Brain microvascular endothelial cell (primary cell): ENCODE results near the gene TBXAS1.
A peak's percentile ranks its signal among the peaks of the same experiment; 100 is the strongest.

Experiments used
- DNase-seq: peaks from one replicate; pipeline ENCODE4 v3.0.0-alpha.2; 2020
- H3K27ac ChIP-seq: fragments of 250-450 bp; sonication (Bioruptor Pico); 2 replicates; pipeline ENCODE4 v1.5.1; 2020; ENCODE audit warnings: mild to moderate bottlenecking, moderate library complexity
- H3K27me3 ChIP-seq: fragments of 250-450 bp; sonication (Bioruptor Pico); replicated peaks from 2 replicates; pipeline ENCODE4 v1.5.1; 2020; ENCODE audit warnings: mild to moderate bottlenecking
- H3K36me3 ChIP-seq: fragments of 250-450 bp; sonication (Bioruptor Pico); replicated peaks from 2 replicates; pipeline ENCODE4 v1.5.1; 2020; ENCODE audit warnings: mild to moderate bottlenecking
- H3K4me3 ChIP-seq: 2 replicates; pipeline ENCODE4 v1.5.1; 2011; ENCODE audit warnings: low read depth, mild to moderate bottlenecking, control low read depth, low read length, moderate library complexity
- CTCF ChIP-seq: IDR thresholded peaks from 2 replicates; pipeline ENCODE4 v1.5.1; 2011; ENCODE audit warnings: low read depth, mild to moderate bottlenecking, moderate library complexity, low read length, control low read depth, inconsistent platforms; ENCODE audit errors: missing control alignments
- in situ Hi-C: cut with HindIII; loops from 2 replicates; pipeline ENCODE4 v1.10.0; 2017; ENCODE audit warnings: low sequenced_read_pairs, low pct_ligation_motif_present

TBXAS1 gene

GRCh38 chr7:139915864-139916716 lies 87.0 kb downstream of the TBXAS1 start:
- in situ Hi-C loops: no loop called here
- TF ChIP-seq CTCF: no peak
- no peaks in the 10 kb centered on the region for H3K36me3 ChIP-seq
- DNase-seq: peak; percentile 97
- no peak overlapping the region for H3K4me3 ChIP-seq
- peak overlapping the region; percentile 84 for H3K27ac ChIP-seq
- no peaks in the 10 kb centered on the region for H3K27me3 ChIP-seq

GRCh38 chr7:139916717-139917395 lies 87.8 kb downstream of the TBXAS1 start:
- TF ChIP-seq CTCF: no peak
- DNase-seq: no peak
- no peak overlapping the region for H3K4me3 ChIP-seq
- no peaks in the 10 kb centered on the region for H3K27me3 ChIP-seq
- no peak overlapping the region for H3K27ac ChIP-seq
- in situ Hi-C loops: no loop called here
- H3K36me3 ChIP-seq: no peaks in the 10 kb centered on the region

DNA sequence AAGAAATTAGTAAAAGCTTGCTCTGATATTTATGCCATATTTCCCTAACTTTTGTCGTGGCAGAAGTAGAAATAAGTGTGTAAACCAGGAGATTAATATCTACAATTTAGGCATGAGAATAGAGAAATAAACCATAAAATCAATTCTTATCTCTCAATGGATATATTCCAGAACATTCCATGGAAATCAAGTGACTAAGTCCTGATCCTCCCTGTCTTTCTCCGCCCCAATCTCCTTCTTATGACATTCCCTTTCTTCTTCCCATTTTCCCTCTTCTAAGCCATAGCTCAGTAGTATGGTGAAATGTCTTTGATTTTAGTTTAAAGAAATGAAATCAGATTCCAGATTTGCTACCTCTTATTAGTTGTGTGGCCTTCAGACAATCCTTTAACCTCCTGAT lies 88.8 kb downstream of the TBXAS1 start:
- TF ChIP-seq CTCF: no peak
- DNase-seq: no peak
- H3K36me3 ChIP-seq: no peaks in the 10 kb centered on the region
- H3K27me3 ChIP-seq: no peaks in the 10 kb centered on the region
- no peak overlapping the region for H3K27ac ChIP-seq
- in situ Hi-C loops: no loop called here
- no peak overlapping the region for H3K4me3 ChIP-seq

GRCh38 chr7:139918480-139918879 lies 89.4 kb downstream of the TBXAS1 start:
- H3K27me3 ChIP-seq: no peaks in the 10 kb centered on the region
- TF ChIP-seq CTCF: peak; percentile 25
- DNase-seq: no peak
- H3K27ac ChIP-seq: no peak overlapping the region
- no peaks in the 10 kb centered on the region for H3K36me3 ChIP-seq
- H3K4me3 ChIP-seq: no peak overlapping the region
- in situ Hi-C loops: no loop called here

DNA sequence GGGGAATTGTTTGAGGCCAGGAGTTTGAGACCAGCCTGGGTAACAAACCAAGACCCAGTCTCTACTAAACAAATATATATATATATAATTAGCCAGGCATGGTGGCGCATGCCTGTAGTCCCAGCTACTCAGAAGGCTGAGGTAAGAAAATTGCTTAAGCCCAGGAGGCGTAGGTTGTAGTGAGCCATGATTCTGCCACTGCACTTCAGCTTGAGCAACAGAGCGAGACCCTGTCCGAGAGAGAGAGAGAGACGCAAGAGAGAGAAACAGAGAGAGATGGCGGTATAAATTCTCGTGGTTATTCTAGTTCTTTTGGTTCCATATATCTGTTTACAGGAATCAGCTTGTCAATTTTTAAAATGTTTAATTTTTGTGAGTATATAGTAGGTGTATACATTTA lies 94.0 kb downstream of the TBXAS1 start:
- Histone ChIP-seq H3K27me3 (no peaks in the 10 kb centered on the region), H3K27ac (no peak overlapping the region), H3K36me3 (no peaks in the 10 kb centered on the region), H3K4me3 (no peak overlapping the region)
- TF ChIP-seq CTCF: no peak
- in situ Hi-C loops: no loop called here
- no peak for DNase-seq
